Brain microvascular endothelial cell (primary cell): Measurements from ENCODE around the gene LFNG.

Experiments
- DNase-seq: peaks from one replicate; pipeline ENCODE4 v3.0.0-alpha.2; 2020
- H3K27ac ChIP-seq: fragments of 250-450 bp; sonication (Bioruptor Pico); 2 replicates; pipeline ENCODE4 v1.5.1; 2020; ENCODE audit warnings: mild to moderate bottlenecking, moderate library complexity
- H3K27me3 ChIP-seq: fragments of 250-450 bp; sonication (Bioruptor Pico); replicated peaks from 2 replicates; pipeline ENCODE4 v1.5.1; 2020; ENCODE audit warnings: mild to moderate bottlenecking
- H3K36me3 ChIP-seq: fragments of 250-450 bp; sonication (Bioruptor Pico); replicated peaks from 2 replicates; pipeline ENCODE4 v1.5.1; 2020; ENCODE audit warnings: mild to moderate bottlenecking
- H3K4me3 ChIP-seq: 2 replicates; pipeline ENCODE4 v1.5.1; 2011; ENCODE audit warnings: low read depth, mild to moderate bottlenecking, control low read depth, low read length, moderate library complexity
- in situ Hi-C: cut with HindIII; loops from 2 replicates; pipeline ENCODE4 v1.10.0; 2017; ENCODE audit warnings: low sequenced_read_pairs, low pct_ligation_motif_present
- TF ChIP-seq, protein P1 (sequence below): IDR thresholded peaks from 2 replicates; pipeline ENCODE4 v1.5.1; 2011; ENCODE audit warnings: low read depth, mild to moderate bottlenecking, moderate library complexity, low read length, control low read depth, inconsistent platforms; ENCODE audit errors: missing control alignments

The LFNG gene

DNA sequence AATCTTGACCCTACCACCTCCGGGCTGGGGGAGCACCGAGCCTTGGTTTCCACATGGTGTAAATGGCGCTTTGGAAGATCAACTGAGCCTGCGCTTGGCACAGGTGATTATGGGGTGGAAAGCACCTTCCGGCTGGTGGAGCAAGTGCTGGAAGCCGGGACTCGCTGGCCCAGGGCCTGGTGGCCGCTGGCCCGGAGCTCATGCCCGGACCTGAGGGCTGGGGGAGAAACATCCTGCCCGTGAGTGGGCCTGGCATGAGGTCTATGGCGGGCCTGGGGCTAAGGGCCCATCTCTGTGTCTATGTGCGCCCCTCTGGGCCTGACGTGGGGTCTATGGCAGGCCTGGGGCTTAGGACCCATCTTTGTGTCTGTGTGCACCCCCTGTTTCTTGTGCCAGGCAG is 14.2 kb upstream of the LFNG start:
- H3K27me3 ChIP-seq, result no peaks in the 10 kb centered on the region
- in situ Hi-C loops, result no loop called here
- no peak overlapping the region for H3K4me3 ChIP-seq

GRCh38 chr7:2507208-2507916 is 12.2 kb upstream of the LFNG start:
- no peak for DNase-seq

More for the DNA sequence above, 14.2 kb upstream of the LFNG start:
- TF ChIP-seq, protein P1, sequence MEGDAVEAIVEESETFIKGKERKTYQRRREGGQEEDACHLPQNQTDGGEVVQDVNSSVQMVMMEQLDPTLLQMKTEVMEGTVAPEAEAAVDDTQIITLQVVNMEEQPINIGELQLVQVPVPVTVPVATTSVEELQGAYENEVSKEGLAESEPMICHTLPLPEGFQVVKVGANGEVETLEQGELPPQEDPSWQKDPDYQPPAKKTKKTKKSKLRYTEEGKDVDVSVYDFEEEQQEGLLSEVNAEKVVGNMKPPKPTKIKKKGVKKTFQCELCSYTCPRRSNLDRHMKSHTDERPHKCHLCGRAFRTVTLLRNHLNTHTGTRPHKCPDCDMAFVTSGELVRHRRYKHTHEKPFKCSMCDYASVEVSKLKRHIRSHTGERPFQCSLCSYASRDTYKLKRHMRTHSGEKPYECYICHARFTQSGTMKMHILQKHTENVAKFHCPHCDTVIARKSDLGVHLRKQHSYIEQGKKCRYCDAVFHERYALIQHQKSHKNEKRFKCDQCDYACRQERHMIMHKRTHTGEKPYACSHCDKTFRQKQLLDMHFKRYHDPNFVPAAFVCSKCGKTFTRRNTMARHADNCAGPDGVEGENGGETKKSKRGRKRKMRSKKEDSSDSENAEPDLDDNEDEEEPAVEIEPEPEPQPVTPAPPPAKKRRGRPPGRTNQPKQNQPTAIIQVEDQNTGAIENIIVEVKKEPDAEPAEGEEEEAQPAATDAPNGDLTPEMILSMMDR, result no peak
- H3K27ac ChIP-seq, result no peak overlapping the region
- DNase-seq, result no peak
- H3K36me3 ChIP-seq, result no peaks in the 10 kb centered on the region

GRCh38 chr7:2507917-2508306 is 11.7 kb upstream of the LFNG start:
- no peak overlapping the region for H3K4me3 ChIP-seq
- H3K27ac ChIP-seq, result no peak overlapping the region
- in situ Hi-C loops, result no loop called here
- no peak for DNase-seq
- TF ChIP-seq, protein P1, result no peak
- H3K36me3 ChIP-seq, result no peaks in the 10 kb centered on the region
- H3K27me3 ChIP-seq, result no peaks in the 10 kb centered on the region

More at GRCh38 chr7:2507208-2507916, 12.2 kb upstream of the LFNG start:
- TF ChIP-seq, protein P1, result no peak
- in situ Hi-C loops, result no loop called here
- Histone ChIP-seq H3K27ac (no peak overlapping the region), H3K36me3 (no peaks in the 10 kb centered on the region), H3K4me3 (no peak overlapping the region), H3K27me3 (no peaks in the 10 kb centered on the region)

DNA sequence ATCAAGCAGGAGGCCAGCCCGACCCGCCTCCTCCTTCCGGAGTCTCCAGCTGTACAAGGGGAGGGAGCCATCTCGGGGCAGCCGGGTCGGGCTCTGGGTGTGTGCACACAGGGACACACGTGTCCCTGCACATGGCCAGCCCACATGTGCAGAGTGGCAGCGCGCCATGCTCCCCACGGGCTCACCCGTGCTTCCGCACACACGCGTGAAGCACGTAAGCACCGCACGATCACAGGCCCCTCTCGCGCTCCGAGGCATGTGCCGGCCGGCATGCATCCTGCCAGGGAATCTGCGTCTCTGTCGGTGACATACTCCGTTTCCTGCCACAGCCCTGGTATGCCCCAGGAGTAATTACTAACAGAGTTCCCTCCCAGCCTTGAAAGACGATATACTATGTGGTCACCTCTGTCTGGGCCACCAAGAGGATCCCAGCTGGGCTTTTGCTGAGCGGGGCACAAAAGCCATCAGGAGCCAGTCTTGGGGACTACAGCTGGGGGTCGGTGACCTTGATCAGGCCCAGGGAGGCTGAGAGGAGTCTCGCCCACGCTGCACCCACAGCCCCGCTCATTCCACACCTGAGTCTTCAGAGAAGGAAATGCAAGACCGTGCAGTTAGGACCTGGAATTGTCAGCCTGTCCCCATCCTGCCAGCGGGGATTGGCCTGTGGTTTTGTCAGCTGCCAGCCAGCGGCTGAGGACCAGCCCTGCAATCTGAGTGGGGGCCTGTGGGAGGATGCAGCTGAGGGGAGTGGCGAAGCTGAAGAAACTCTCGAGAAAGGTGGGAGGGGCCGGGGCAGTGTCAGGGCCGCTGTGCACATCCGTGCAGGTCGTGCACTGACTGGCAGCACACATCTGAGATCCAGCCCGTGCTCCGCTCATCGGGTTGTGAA is 11.0 kb upstream of the LFNG start:
- Histone ChIP-seq H3K4me3 (no peak overlapping the region), H3K27me3 (no peaks in the 10 kb centered on the region)

GRCh38 chr7:2509298-2509906 is 10.2 kb upstream of the LFNG start:
- no peak for DNase-seq
- Histone ChIP-seq H3K36me3 (no peaks in the 10 kb centered on the region), H3K4me3 (no peak overlapping the region), H3K27me3 (no peaks in the 10 kb centered on the region), H3K27ac (no peak overlapping the region)
- in situ Hi-C loops, result no loop called here
- TF ChIP-seq, protein P1, result no peak

More for the DNA sequence above, 11.0 kb upstream of the LFNG start:
- Histone ChIP-seq H3K36me3 (no peaks in the 10 kb centered on the region), H3K27ac (no peak overlapping the region)
- DNase-seq, result peak; percentile 53
- TF ChIP-seq, protein P1, result no peak
- in situ Hi-C loops, result no loop called here
